ENCODE measurements around the gene MT1B.
A peak's percentile ranks its signal among the peaks of the same experiment; 100 is the strongest.

The MT1B gene

DNA sequence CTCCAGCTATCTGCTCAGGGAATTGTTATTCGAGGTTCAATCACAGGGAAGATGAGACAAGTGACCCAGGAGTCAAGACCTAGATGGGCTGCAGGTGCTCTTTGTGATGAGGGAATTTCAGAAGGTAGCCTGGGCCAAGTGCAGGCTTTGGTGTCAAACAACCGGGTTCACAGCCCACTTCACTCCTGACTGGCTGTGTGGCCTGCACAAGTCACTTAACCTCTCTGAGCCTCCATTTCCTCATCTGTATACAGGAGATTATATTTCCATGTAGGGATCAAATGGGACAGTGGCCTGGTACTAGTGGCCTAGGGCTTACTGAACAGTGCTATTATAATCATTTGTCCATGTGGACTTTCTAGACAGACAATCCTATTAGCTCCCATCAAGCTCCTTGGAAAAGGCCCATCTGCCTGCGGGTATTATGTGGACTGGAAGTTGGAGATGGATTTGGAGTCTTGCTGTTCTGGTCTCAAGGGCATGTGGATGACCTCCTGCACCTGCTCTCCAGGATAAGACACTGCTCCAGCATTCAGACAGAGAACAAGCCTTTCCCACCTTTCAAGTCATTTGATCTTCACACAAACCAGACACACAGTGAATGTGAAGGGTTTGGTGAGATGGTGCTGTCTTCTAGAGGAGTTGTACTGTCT, 27.5 kb downstream of the MT1B start:
- no peak overlapping the region for H3K27ac ChIP-seq (ENCODE audit: low read length, poor library complexity, severe bottlenecking)
- no peak overlapping the region for H2AK5ac ChIP-seq (ENCODE audit: low read length, severe bottlenecking)
- no peak overlapping the region for H3K4ac ChIP-seq (ENCODE audit: low read depth in 1 of 2, low read length in 2 of 2)
- DNase-seq, result no peak
- no peak overlapping the region for H3K4me3 ChIP-seq (ENCODE audit: insufficient read depth in 1 of 2, low read depth in 1 of 2, low read length in 2 of 2)
- H4K8ac ChIP-seq (ENCODE audit: low read length), result no peak overlapping the region
- no peak overlapping the region for H2BK12ac ChIP-seq (ENCODE audit: low read length in 2 of 2)
- H3K79me1 ChIP-seq (replicated peaks; ENCODE audit: low read length, poor library complexity, severe bottlenecking), result no peaks in the 10 kb centered on the region
- no peaks in the 10 kb centered on the region for H3K36me3 ChIP-seq (ENCODE audit: control insufficient read depth in 1 of 2, insufficient read depth in 2 of 2, low read depth in 1 of 2, low read length in 2 of 2)
- peaks cover 16% of the 10 kb centered on the region for H3K4me1 ChIP-seq (ENCODE audit: control insufficient read depth, insufficient read depth, low read depth, low read length)
- H2BK15ac ChIP-seq (ENCODE audit: low read depth, poor library complexity, severe bottlenecking), result no peak overlapping the region
- H3K27me3 ChIP-seq (ENCODE audit: control insufficient read depth in 1 of 2, insufficient read depth in 1 of 2, low read length in 2 of 2), result peaks cover 10 to 24% of the 10 kb centered on the region in 2 experiments
- no peak overlapping the region for H3K9ac ChIP-seq (ENCODE audit: low read length)
- no peaks in the 10 kb centered on the region for H3K9me3 ChIP-seq (ENCODE audit: control insufficient read depth, low read length)
- H4K91ac ChIP-seq (ENCODE audit: low read length), result no peak overlapping the region
- WGBS, result 90% methylated on average over 2 of the region's 3 CpGs
- no peak overlapping the region for H3K23ac ChIP-seq (ENCODE audit: low read length in 2 of 2)
- no peak overlapping the region for H3K4me2 ChIP-seq (ENCODE audit: low read length, poor library complexity, severe bottlenecking)
- H2AFZ ChIP-seq (ENCODE audit: low read depth, low read length), result no peak overlapping the region
- no peak overlapping the region for H2BK120ac ChIP-seq (ENCODE audit: low read depth, low read length)
- no peak overlapping the region for H3K14ac ChIP-seq (ENCODE audit: low read length in 2 of 2)
- H3K18ac ChIP-seq (ENCODE audit: low read depth in 1 of 2, low read length in 2 of 2), result no peak overlapping the region
- H2BK5ac ChIP-seq (ENCODE audit: low read depth, low read length, poor library complexity, severe bottlenecking), result no peak overlapping the region

DNA sequence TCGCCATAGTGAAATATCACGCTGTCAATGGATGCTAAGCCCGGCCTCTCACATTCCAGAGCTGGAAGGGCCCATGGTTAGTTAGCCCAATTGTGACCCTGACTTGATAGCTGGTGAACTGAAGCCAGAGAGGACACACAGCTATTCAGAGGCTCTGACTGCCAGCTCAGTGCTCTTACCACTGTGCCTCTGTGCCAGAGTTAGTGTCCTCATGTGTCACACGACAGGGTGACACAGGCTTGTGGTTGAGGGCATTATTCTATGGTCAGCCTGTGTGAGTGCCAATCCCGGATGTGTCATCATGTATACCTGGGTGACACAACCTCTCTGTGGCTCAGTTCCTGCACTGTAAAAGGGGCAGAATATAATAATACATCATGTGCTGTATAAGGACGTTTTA, 28.1 kb downstream of the MT1B start:
- H2BK15ac ChIP-seq (ENCODE audit: low read depth, poor library complexity, severe bottlenecking), result no peak overlapping the region
- peaks cover 10 to 24% of the 10 kb centered on the region in 2 experiments for H3K27me3 ChIP-seq (ENCODE audit: control insufficient read depth in 1 of 2, insufficient read depth in 1 of 2, low read length in 2 of 2)
- no peak overlapping the region for H4K8ac ChIP-seq (ENCODE audit: low read length)
- no peak overlapping the region for H2BK5ac ChIP-seq (ENCODE audit: low read depth, low read length, poor library complexity, severe bottlenecking)
- no peak overlapping the region for H3K27ac ChIP-seq (ENCODE audit: low read length, poor library complexity, severe bottlenecking)
- no peak for DNase-seq
- no peak overlapping the region for H3K18ac ChIP-seq (ENCODE audit: low read depth in 1 of 2, low read length in 2 of 2)
- peaks cover 16% of the 10 kb centered on the region for H3K4me1 ChIP-seq (ENCODE audit: control insufficient read depth, insufficient read depth, low read depth, low read length)
- H2AK5ac ChIP-seq (ENCODE audit: low read length, severe bottlenecking), result no peak overlapping the region
- no peaks in the 10 kb centered on the region for H3K79me1 ChIP-seq (replicated peaks; ENCODE audit: low read length, poor library complexity, severe bottlenecking)
- H4K91ac ChIP-seq (ENCODE audit: low read length), result no peak overlapping the region
- no peak overlapping the region for H2BK120ac ChIP-seq (ENCODE audit: low read depth, low read length)
- no peak overlapping the region for H2BK12ac ChIP-seq (ENCODE audit: low read length in 2 of 2)
- no peak overlapping the region for H2AFZ ChIP-seq (ENCODE audit: low read depth, low read length)
- no peaks in the 10 kb centered on the region for H3K36me3 ChIP-seq (ENCODE audit: control insufficient read depth in 1 of 2, insufficient read depth in 2 of 2, low read depth in 1 of 2, low read length in 2 of 2)
- H3K23ac ChIP-seq (ENCODE audit: low read length in 2 of 2), result no peak overlapping the region
- H3K4ac ChIP-seq (ENCODE audit: low read depth in 1 of 2, low read length in 2 of 2), result no peak overlapping the region
- H3K14ac ChIP-seq (ENCODE audit: low read length in 2 of 2), result no peak overlapping the region
- H3K9ac ChIP-seq (ENCODE audit: low read length), result no peak overlapping the region
- H3K9me3 ChIP-seq (ENCODE audit: control insufficient read depth, low read length), result no peaks in the 10 kb centered on the region
- no peak overlapping the region for H3K4me3 ChIP-seq (ENCODE audit: insufficient read depth in 1 of 2, low read depth in 1 of 2, low read length in 2 of 2)
- WGBS, result 86% methylated on average over 5 of the region's 6 CpGs
- no peak overlapping the region for H3K4me2 ChIP-seq (ENCODE audit: low read length, poor library complexity, severe bottlenecking)

DNA sequence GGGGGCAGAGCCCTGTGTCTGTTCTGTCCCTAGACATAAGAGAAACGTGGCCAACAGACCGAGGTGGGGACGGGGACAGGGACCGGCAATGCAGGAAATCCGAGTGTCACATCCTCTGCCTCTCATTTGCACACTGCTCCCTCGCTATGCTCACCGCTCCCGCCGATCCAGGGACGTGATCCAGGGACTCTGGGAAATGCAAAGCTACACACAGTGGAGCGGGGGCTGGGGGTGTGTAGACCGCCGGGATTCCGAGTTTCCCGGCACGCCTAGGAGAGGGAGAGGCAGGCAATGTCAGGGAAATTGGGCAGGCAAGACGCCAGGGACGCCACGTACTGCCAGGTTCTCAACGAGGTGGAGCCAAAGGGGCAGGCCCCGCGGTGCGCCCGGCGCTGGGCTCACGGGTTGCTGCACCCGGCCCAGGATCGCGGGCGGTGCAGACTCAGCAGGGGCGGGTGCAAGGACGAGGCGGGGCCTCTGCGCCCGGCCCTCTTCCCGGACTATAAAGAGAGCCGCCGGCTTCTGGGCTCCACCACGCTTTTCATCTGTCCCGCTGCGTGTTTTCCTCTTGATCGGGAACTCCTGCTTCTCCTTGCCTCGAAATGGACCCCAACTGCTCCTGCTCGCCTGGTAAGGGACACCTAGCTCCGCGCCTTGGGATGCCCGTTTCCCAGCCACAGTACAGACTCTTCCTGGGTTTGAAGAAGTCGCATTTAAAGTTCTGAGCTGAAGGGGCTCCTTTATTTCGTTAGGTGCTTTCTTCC, 30.4 kb downstream of the MT1B start, which contains the start of gene MT1X:
Gene MT1X (plus strand): TSS at position 532 of the 764 bp plus-strand sequence. CDS start 71 bp downstream, at position 603.
- peak within 1 kb of the TSS; percentile 85 for H3K9ac ChIP-seq (ENCODE audit: low read length)
- H3K27me3 ChIP-seq (ENCODE audit: control insufficient read depth in 1 of 2, insufficient read depth in 1 of 2, low read length in 2 of 2), result peaks cover 3 to 4% of the 10 kb centered on the region in 2 experiments
- H3K4ac ChIP-seq (ENCODE audit: low read depth in 1 of 2, low read length in 2 of 2), result no peak within 1 kb of the TSS
- H3K36me3 ChIP-seq (ENCODE audit: control insufficient read depth in 1 of 2, insufficient read depth in 2 of 2, low read depth in 1 of 2, low read length in 2 of 2), result no peaks in the 10 kb centered on the region
- H3K27ac ChIP-seq (ENCODE audit: low read length, poor library complexity, severe bottlenecking), result no peak within 1 kb of the TSS
- peaks cover 7% of the 10 kb centered on the region for H3K9me3 ChIP-seq (ENCODE audit: control insufficient read depth, low read length)
- peak within 1 kb of the TSS in 1 of 2 experiments; percentile 9 for H3K23ac ChIP-seq (ENCODE audit: low read length in 2 of 2)
- H2BK120ac ChIP-seq (ENCODE audit: low read depth, low read length), result no peak within 1 kb of the TSS
- peak within 1 kb of the TSS; percentile 89 for H2AFZ ChIP-seq (ENCODE audit: low read depth, low read length)
- peak within 1 kb of the TSS; percentile 70 for H4K91ac ChIP-seq (ENCODE audit: low read length)
- peak within 1 kb of the TSS; percentile 59 to 79 for H3K4me3 ChIP-seq (ENCODE audit: insufficient read depth in 1 of 2, low read depth in 1 of 2, low read length in 2 of 2)
- peak within 1 kb of the TSS; percentile 88 for H4K8ac ChIP-seq (ENCODE audit: low read length)
- no peak within 1 kb of the TSS for H2AK5ac ChIP-seq (ENCODE audit: low read length, severe bottlenecking)
- no peaks in the 10 kb centered on the region for H3K79me1 ChIP-seq (replicated peaks; ENCODE audit: low read length, poor library complexity, severe bottlenecking)
- no peak within 1 kb of the TSS for H2BK5ac ChIP-seq (ENCODE audit: low read depth, low read length, poor library complexity, severe bottlenecking)
- peaks cover 10% of the 10 kb centered on the region for H3K4me1 ChIP-seq (ENCODE audit: control insufficient read depth, insufficient read depth, low read depth, low read length)
- peak; percentile 74 for DNase-seq
- peak within 1 kb of the TSS; percentile 25 to 94 for H3K18ac ChIP-seq (ENCODE audit: low read depth in 1 of 2, low read length in 2 of 2)
- under 1% methylated on average over 48 of the region's 49 CpGs for WGBS
- peak within 1 kb of the TSS in 1 of 2 experiments; percentile 71 for H3K14ac ChIP-seq (ENCODE audit: low read length in 2 of 2)
- H2BK12ac ChIP-seq (ENCODE audit: low read length in 2 of 2), result peak within 1 kb of the TSS in 1 of 2 experiments; percentile 78
- H2BK15ac ChIP-seq (ENCODE audit: low read depth, poor library complexity, severe bottlenecking), result no peak within 1 kb of the TSS
- peak within 1 kb of the TSS; percentile 65 for H3K4me2 ChIP-seq (ENCODE audit: low read length, poor library complexity, severe bottlenecking)

DNA sequence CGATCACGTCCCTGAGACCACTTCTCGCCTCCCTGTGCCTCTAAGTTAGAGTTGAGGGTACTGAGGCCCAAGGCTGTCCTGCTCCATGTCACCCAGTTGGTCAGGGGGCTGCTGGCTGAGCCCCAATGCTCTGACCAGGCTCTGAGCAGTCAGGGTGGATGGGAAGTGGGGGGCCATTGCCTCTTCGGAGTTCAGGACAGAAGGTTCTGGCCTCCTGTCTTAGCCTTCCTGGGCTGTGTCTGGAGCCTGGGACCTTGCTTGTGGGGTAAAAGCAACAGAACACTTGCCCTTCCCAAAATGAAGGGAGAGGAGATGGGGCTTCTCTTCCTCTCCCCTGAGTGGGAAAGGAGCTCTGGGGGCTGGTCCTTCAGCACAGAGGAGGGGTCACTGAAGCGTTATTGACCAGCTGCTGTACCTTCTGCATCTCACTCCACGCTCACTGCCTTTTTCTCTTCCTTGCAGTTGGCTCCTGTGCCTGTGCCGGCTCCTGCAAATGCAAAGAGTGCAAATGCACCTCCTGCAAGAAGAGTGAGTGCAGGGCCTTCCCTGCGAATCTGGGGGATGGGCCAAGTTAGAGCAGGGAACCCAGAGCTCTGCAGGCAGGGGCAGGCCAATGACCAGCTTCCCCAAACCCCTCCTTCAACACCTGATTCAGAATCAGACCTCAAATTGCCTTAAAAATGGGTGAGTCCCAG, 31.2 kb downstream of the MT1B start:
- Histone ChIP-seq H2BK12ac (ENCODE audit: low read length in 2 of 2) (no peak overlapping the region), H3K9me3 (ENCODE audit: control insufficient read depth, low read length) (peaks cover 10% of the 10 kb centered on the region), H3K79me1 (replicated peaks; ENCODE audit: low read length, poor library complexity, severe bottlenecking) (no peaks in the 10 kb centered on the region), H3K4ac (ENCODE audit: low read depth in 1 of 2, low read length in 2 of 2) (no peak overlapping the region), H3K14ac (ENCODE audit: low read length in 2 of 2) (peak overlapping the region in 1 of 2 experiments; percentile 38), H3K9ac (ENCODE audit: low read length) (peak overlapping the region; percentile 85), H3K27ac (ENCODE audit: low read length, poor library complexity, severe bottlenecking) (no peak overlapping the region), H3K4me1 (ENCODE audit: control insufficient read depth, insufficient read depth, low read depth, low read length) (peaks cover 10% of the 10 kb centered on the region), H2BK5ac (ENCODE audit: low read depth, low read length, poor library complexity, severe bottlenecking) (no peak overlapping the region), H3K4me3 (ENCODE audit: insufficient read depth in 1 of 2, low read depth in 1 of 2, low read length in 2 of 2) (peak overlapping the region; percentile 59 to 79), H3K27me3 (ENCODE audit: control insufficient read depth in 1 of 2, insufficient read depth in 1 of 2, low read length in 2 of 2) (no peaks in the 10 kb centered on the region), H3K18ac (ENCODE audit: low read depth in 1 of 2, low read length in 2 of 2) (peak overlapping the region in 1 of 2 experiments; percentile 82), H4K91ac (ENCODE audit: low read length) (no peak overlapping the region), H2AFZ (ENCODE audit: low read depth, low read length) (peak overlapping the region; percentile 55), H3K23ac (ENCODE audit: low read length in 2 of 2) (no peak overlapping the region), H2BK120ac (ENCODE audit: low read depth, low read length) (no peak overlapping the region), H3K36me3 (ENCODE audit: control insufficient read depth in 1 of 2, insufficient read depth in 2 of 2, low read depth in 1 of 2, low read length in 2 of 2) (no peaks in the 10 kb centered on the region), H2AK5ac (ENCODE audit: low read length, severe bottlenecking) (no peak overlapping the region), H2BK15ac (ENCODE audit: low read depth, poor library complexity, severe bottlenecking) (no peak overlapping the region), H3K4me2 (ENCODE audit: low read length, poor library complexity, severe bottlenecking) (peak overlapping the region; percentile 65), H4K8ac (ENCODE audit: low read length) (peak overlapping the region; percentile 67)
- no peak for DNase-seq
- 19% methylated on average over 8 of the region's 8 CpGs for WGBS
